HCT116 (cell line): ENCODE measurements around the gene ATF7IP. TPM values are rescaled to one million over a fixed set of nuclear protein-coding genes. Genes with fewer than 3 reads are reported as not detected.

Source experiments
- ATAC-seq: fragments of 200-7000 bp; cut with Tn5 transposase; 2 replicates; pipeline ENCODE4 v1.9.1; 2020; ENCODE audit warnings: mild to moderate bottlenecking, moderate library complexity
- BruUV-seq: library from RNA; stranded (reverse); fragments of 400-500 nt; replicated peaks from 2 replicates; lab custom pipeline; 2021; lab: Mats Ljungman, UMichigan
- CTCF ChIA-PET: fragments of 300-600 bp; sonication (Branson Sonifier 250); formaldehyde crosslinking; loops from one replicate; lab custom pipeline; 2021; ENCODE audit warnings: antibody characterized with exemption; lab: Charles Lee
- POLR2A ChIA-PET: fragments of 300-600, 350-600 bp; sonication (Branson Sonifier 250); formaldehyde crosslinking; loops from one replicate; lab custom pipeline; 2021; ENCODE audit warnings: antibody characterized with exemption; lab: Charles Lee
- RAD21 ChIA-PET, 2 experiments: fragments of 300-600 bp; sonication (Branson Sonifier 250); formaldehyde crosslinking; loops; one replicate each; lab custom pipeline; 2023; ENCODE audit warnings: low total read pairs in 2 of 2; ENCODE audit not compliant: uncharacterized antibody in 2 of 2, unreplicated experiment in 2 of 2, low non-redundant PET in 1 of 2; lab: Charles Lee
- DNase-seq: peaks from one replicate; pipeline ENCODE4 v3.0.0-alpha.2; 2010; ENCODE audit warnings: low read depth, low spot score
- H2AFZ ChIP-seq: fragments of 200-600 bp; shearing (Covaris generic), sonication (generic); 2 replicates; pipeline ENCODE4 v1.6.1; 2017; ENCODE audit warnings: low read depth, mixed run types, mixed read lengths, antibody characterized with exemption, low read length; ENCODE audit not compliant: poor library complexity, severe bottlenecking
- H3K27ac ChIP-seq: 2 replicates; pipeline ENCODE4 v1.5.1; 2012; ENCODE audit warnings: low read depth, low read length
- H3K27me3 ChIP-seq: fragments of 200-600 bp; sonication (generic); 2 replicates; pipeline ENCODE4 v1.6.1; 2016; ENCODE audit warnings: mixed run types, low read length, mixed read lengths; ENCODE audit not compliant: insufficient read depth
- H3K36me3 ChIP-seq, 2 experiments: fragments of 200-500 bp in 1 of 2; fragments of 200-600 bp in 1 of 2; sonication (Bioruptor generic) in 1 of 2; sonication (generic) in 1 of 2; 2 replicates each; pipeline versions ENCODE4 v1.5.1 to v1.6.1; 2014 to 2016; ENCODE audit warnings: low read length in 2 of 2, inconsistent platforms in 1 of 2, mixed read lengths in 1 of 2, mixed run types in 1 of 2; ENCODE audit not compliant: insufficient read depth in 2 of 2, control insufficient read depth in 1 of 2
- H3K4me1 ChIP-seq, 2 experiments: fragments of 200-600 bp in 1 of 2; sonication (generic) in 1 of 2; 2 replicates each; pipeline versions ENCODE4 v1.5.1 to v1.6.1; 2012 to 2017; ENCODE audit warnings: low read length in 2 of 2, inconsistent platforms in 1 of 2, mild to moderate bottlenecking in 1 of 2, mixed read lengths in 1 of 2, mixed run types in 1 of 2, moderate library complexity in 1 of 2; ENCODE audit not compliant: insufficient read depth in 2 of 2, control insufficient read depth in 1 of 2
- H3K4me2 ChIP-seq: fragments of 200-600 bp; sonication (generic); 2 replicates; pipeline ENCODE4 v1.6.1; 2017; ENCODE audit warnings: mixed run types, low read length, mixed read lengths
- H3K4me3 ChIP-seq, 2 experiments: fragments of 200-600 bp in 1 of 2; sonication (generic) in 1 of 2; replicated peaks in 1 of 2; 2 replicates each; pipeline ENCODE4 v1.5.1; 2011 to 2016; ENCODE audit warnings: low read length in 2 of 2, control low read depth in 1 of 2, low read depth in 1 of 2, mild to moderate bottlenecking in 1 of 2, mixed read lengths in 1 of 2, mixed run types in 1 of 2
- H3K79me2 ChIP-seq: fragments of 200-600 bp; sonication (generic); 2 replicates; pipeline ENCODE4 v1.6.1; 2017; ENCODE audit warnings: mild to moderate bottlenecking, mixed run types, low read length, moderate library complexity, mixed read lengths; ENCODE audit not compliant: insufficient read depth
- H3K9ac ChIP-seq: fragments of 200-600 bp; sonication (generic); 2 replicates; pipeline ENCODE4 v1.6.1; 2016; ENCODE audit warnings: low read length, mixed read lengths
- H3K9me2 ChIP-seq: fragments of 200-600 bp; sonication (generic), shearing (Covaris generic); 2 replicates; pipeline ENCODE4 v1.6.1; 2017; ENCODE audit warnings: mixed run types, mild to moderate bottlenecking, moderate library complexity; ENCODE audit not compliant: insufficient read depth
- H3K9me3 ChIP-seq, 2 experiments: fragments of 200-500 bp in 1 of 2; fragments of 200-600 bp in 1 of 2; sonication (Bioruptor generic) in 1 of 2; sonication (generic) in 1 of 2; 2 replicates each; pipeline ENCODE4 v1.6.1; 2014 to 2017; ENCODE audit warnings: low read length in 2 of 2, mixed read lengths in 2 of 2, inconsistent platforms in 1 of 2, low read depth in 1 of 2, mild to moderate bottlenecking in 1 of 2, mixed run types in 1 of 2, moderate library complexity in 1 of 2; ENCODE audit not compliant: control insufficient read depth in 1 of 2, insufficient read depth in 1 of 2
- H4K20me1 ChIP-seq: fragments of 200-600 bp; sonication (generic), shearing (Covaris generic); 2 replicates; pipeline ENCODE4 v1.6.1; 2017; ENCODE audit warnings: mixed run types, mild to moderate bottlenecking, moderate library complexity; ENCODE audit not compliant: insufficient read depth
- CTCF ChIP-seq, 3 experiments: fragments of 200-600 bp in 1 of 3; sonication (generic) in 1 of 3; IDR thresholded peaks in 2 of 3; conservative IDR thresholded peaks in 1 of 3; 2 replicates each; pipeline ENCODE4 v1.5.1; 2012 to 2017; ENCODE audit warnings: low read depth in 2 of 3, low read length in 2 of 3, antibody characterized with exemption in 1 of 3, borderline replicate concordance in 1 of 3, control low read depth in 1 of 3, mild to moderate bottlenecking in 1 of 3, mixed read lengths in 1 of 3, mixed run types in 1 of 3, moderate library complexity in 1 of 3; ENCODE audit not compliant: insufficient read depth in 1 of 3
- EGR1 ChIP-seq: IDR thresholded peaks from 2 replicates; pipeline ENCODE4 v1.6.1; 2012; ENCODE audit warnings: low read depth
- FOSL1 ChIP-seq: IDR thresholded peaks from 2 replicates; pipeline ENCODE4 v1.6.1; 2012; ENCODE audit warnings: low read depth
- RAD21 ChIP-seq: IDR thresholded peaks from 2 replicates; pipeline ENCODE4 v1.6.1; 2012; ENCODE audit warnings: low read depth, mild to moderate bottlenecking
- SP1 ChIP-seq: IDR thresholded peaks from 2 replicates; pipeline ENCODE4 v1.6.1; 2012; ENCODE audit warnings: low read depth
- YY1 ChIP-seq: IDR thresholded peaks from 2 replicates; pipeline ENCODE4 v1.6.1; 2011; ENCODE audit warnings: low read length, low read depth, moderate library complexity, mild to moderate bottlenecking; ENCODE audit not compliant: insufficient replicate concordance; ENCODE audit errors: extremely low read depth
- ZFX ChIP-seq: fragments of 450-650 bp; IDR thresholded peaks from 2 replicates; pipeline ENCODE4 v1.6.1; 2017
- ZNF274 ChIP-seq: fragments of 200-500 bp; sonication (Bioruptor generic); IDR thresholded peaks from 2 replicates; pipeline ENCODE4 v1.6.1; 2014; ENCODE audit warnings: mild to moderate bottlenecking, low read depth, low read length, inconsistent platforms
- intact Hi-C: fragments of 100-400 bp; cut with micrococcal nuclease; formaldehyde crosslinking; loops from 2 replicates; pipeline ENCODE4 v1.10.0; 2022
- total RNA-seq: library from RNA; stranded (reverse); gene quantifications from one replicate; pipeline ENCODE4 v1.2.1, GENCODE V29; 2021; ENCODE audit not compliant: unreplicated experiment
- TF ChIP-seq, protein P1 (sequence below): IDR thresholded peaks from 2 replicates; pipeline ENCODE4 v1.6.1; 2011; ENCODE audit warnings: mild to moderate bottlenecking, low read length, moderate library complexity; ENCODE audit not compliant: insufficient replicate concordance; ENCODE audit errors: extremely low read depth
- TF ChIP-seq, protein P2 (sequence below): IDR thresholded peaks from 2 replicates; pipeline ENCODE4 v1.6.1; 2012

The ATF7IP gene
- total RNA-seq, 1 experiment from 2014 or later, result 38.6 TPM

GRCh38 chr12:14547571-14547970 is 182.1 kb downstream of the ATF7IP start:
- no TSS peak for BruUV-seq
- ChIA-PET POLR2A (no interaction called here), CTCF (no interaction called here), RAD21 (no interaction called here)
- intact Hi-C loops, result no loop called here
- H3K4me3 ChIP-seq, result no peak overlapping the region
- no peaks in the 10 kb centered on the region for H3K79me2 ChIP-seq
- H3K4me1 ChIP-seq, result no peaks in the 10 kb centered on the region
- H3K9me2 ChIP-seq, result no peaks in the 10 kb centered on the region
- no peak overlapping the region for H3K9ac ChIP-seq
- H2AFZ ChIP-seq, result no peak overlapping the region
- DNase-seq (no peak), ATAC-seq (no peak)
- no peak overlapping the region for H3K4me2 ChIP-seq
- TF ChIP-seq SP1 (no peak), ZNF274 (no peak), ZFX (no peak), EGR1 (no peak), CTCF (IDR thresholded peaks at IDR 0.05 in 2 of 3, conservative IDR thresholded peaks at IDR 0.05 in 1 of 3; ENCODE audit: borderline replicate concordance in 1 of 3, insufficient read depth in 1 of 3, low read depth in 2 of 3, low read length in 2 of 3) (no peak), FOSL1 (no peak), RAD21 (no peak), YY1 (no peak)
- TF ChIP-seq, protein P1, sequence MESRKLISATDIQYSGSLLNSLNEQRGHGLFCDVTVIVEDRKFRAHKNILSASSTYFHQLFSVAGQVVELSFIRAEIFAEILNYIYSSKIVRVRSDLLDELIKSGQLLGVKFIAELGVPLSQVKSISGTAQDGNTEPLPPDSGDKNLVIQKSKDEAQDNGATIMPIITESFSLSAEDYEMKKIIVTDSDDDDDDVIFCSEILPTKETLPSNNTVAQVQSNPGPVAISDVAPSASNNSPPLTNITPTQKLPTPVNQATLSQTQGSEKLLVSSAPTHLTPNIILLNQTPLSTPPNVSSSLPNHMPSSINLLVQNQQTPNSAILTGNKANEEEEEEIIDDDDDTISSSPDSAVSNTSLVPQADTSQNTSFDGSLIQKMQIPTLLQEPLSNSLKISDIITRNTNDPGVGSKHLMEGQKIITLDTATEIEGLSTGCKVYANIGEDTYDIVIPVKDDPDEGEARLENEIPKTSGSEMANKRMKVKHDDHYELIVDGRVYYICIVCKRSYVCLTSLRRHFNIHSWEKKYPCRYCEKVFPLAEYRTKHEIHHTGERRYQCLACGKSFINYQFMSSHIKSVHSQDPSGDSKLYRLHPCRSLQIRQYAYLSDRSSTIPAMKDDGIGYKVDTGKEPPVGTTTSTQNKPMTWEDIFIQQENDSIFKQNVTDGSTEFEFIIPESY, result no peak
- TF ChIP-seq, protein P2, sequence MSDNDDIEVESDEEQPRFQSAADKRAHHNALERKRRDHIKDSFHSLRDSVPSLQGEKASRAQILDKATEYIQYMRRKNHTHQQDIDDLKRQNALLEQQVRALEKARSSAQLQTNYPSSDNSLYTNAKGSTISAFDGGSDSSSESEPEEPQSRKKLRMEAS, result no peak
- H3K36me3 ChIP-seq, result no peaks in the 10 kb centered on the region
- H3K27ac ChIP-seq, result no peak overlapping the region
- no peaks in the 10 kb centered on the region for H3K27me3 ChIP-seq
- no peaks in the 10 kb centered on the region for H3K9me3 ChIP-seq
- no peaks in the 10 kb centered on the region for H4K20me1 ChIP-seq
